ENCODE measurements around the gene ADPRHL1.

The ADPRHL1 gene

DNA sequence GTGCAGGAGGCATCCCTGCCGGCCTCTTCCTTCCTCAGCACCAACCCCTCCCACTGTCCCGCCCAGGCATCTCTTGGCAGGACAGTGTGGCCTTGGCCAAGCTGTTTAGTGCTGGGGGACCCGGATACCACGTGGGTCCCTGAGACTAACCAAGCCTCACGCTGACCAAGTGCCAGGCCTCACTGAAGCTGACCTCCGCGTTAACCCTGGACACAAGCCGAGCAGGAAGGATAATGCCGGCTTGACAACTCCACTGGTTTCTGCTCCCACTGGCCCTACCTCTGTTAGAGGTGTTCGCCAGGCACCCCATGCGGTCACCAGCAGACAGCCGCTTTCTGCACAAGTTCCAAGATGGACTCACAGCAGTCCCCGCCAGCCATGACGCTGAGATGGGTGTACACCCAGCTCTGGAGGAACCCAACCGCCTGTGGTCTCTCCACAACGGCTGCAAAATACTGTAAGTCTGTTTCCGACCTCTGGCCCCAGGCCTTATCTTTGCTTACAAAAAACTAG is 101.7 kb downstream of the ADPRHL1 start:
- peaks cover 7% of the 10 kb centered on the region for H3K9me3 ChIP-seq
- H3K4me1 ChIP-seq (ENCODE audit: control insufficient read depth in 1 of 2, insufficient read depth in 1 of 2, low read depth in 1 of 2, low read length in 1 of 2): no peaks in the 10 kb centered on the region
- TF ChIP-seq, protein P1, sequence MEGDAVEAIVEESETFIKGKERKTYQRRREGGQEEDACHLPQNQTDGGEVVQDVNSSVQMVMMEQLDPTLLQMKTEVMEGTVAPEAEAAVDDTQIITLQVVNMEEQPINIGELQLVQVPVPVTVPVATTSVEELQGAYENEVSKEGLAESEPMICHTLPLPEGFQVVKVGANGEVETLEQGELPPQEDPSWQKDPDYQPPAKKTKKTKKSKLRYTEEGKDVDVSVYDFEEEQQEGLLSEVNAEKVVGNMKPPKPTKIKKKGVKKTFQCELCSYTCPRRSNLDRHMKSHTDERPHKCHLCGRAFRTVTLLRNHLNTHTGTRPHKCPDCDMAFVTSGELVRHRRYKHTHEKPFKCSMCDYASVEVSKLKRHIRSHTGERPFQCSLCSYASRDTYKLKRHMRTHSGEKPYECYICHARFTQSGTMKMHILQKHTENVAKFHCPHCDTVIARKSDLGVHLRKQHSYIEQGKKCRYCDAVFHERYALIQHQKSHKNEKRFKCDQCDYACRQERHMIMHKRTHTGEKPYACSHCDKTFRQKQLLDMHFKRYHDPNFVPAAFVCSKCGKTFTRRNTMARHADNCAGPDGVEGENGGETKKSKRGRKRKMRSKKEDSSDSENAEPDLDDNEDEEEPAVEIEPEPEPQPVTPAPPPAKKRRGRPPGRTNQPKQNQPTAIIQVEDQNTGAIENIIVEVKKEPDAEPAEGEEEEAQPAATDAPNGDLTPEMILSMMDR (IDR thresholded peaks at IDR 0.05): no peak
- H3K4me3 ChIP-seq (ENCODE audit: low read depth in 1 of 2, low read length in 1 of 2): no peak overlapping the region
- no peak overlapping the region for H3K27ac ChIP-seq
- H3K36me3 ChIP-seq: no peaks in the 10 kb centered on the region
- no peaks in the 10 kb centered on the region for H3K27me3 ChIP-seq

GRCh38 chr13:113350938-113351335 is 102.4 kb downstream of the ADPRHL1 start:
- H3K27me3 ChIP-seq: no peaks in the 10 kb centered on the region
- TF ChIP-seq, protein P1 (IDR thresholded peaks at IDR 0.05): no peak
- no peak overlapping the region for H3K4me3 ChIP-seq (ENCODE audit: low read depth in 1 of 2, low read length in 1 of 2)
- no peak overlapping the region for H3K27ac ChIP-seq
- H3K36me3 ChIP-seq: no peaks in the 10 kb centered on the region
- H3K9me3 ChIP-seq: peaks cover 7% of the 10 kb centered on the region
- no peaks in the 10 kb centered on the region for H3K4me1 ChIP-seq (ENCODE audit: control insufficient read depth in 1 of 2, insufficient read depth in 1 of 2, low read depth in 1 of 2, low read length in 1 of 2)

- H3K4me1 ChIP-seq (ENCODE audit: control insufficient read depth in 1 of 2, insufficient read depth in 1 of 2, low read depth in 1 of 2, low read length in 1 of 2): no peaks in the 10 kb centered on the region
- no peaks in the 10 kb centered on the region for H3K36me3 ChIP-seq
- TF ChIP-seq, protein P1 (IDR thresholded peaks at IDR 0.05): no peak
- no peak overlapping the region for H3K27ac ChIP-seq
- no peak overlapping the region for H3K4me3 ChIP-seq (ENCODE audit: low read depth in 1 of 2, low read length in 1 of 2)
- no peaks in the 10 kb centered on the region for H3K27me3 ChIP-seq
- H3K9me3 ChIP-seq: peaks cover 12% of the 10 kb centered on the region
Observed at GRCh38 chr13:113350065-113350937, 103.0 kb downstream of the ADPRHL1 start.

All from neutrophil (primary cell).